HCEC 1CT (cell line): ENCODE data around the gene F8A2.
"Not testable (repeated sequence)": the region's sequence is repeated elsewhere in the genome, so short reads cannot be mapped to it uniquely, and the experiment has no call there.

Experiments
- DNase-seq: peaks from one replicate; pipeline ENCODE4 v3.0.0-alpha.2; 2017

The F8A2 gene

GRCh38 chrX:155381843-155382528, at the start of gene F8A2:
Gene F8A2, plus strand, starts transcription at chrX:155382095. Its CDS starts 20 bp downstream, at chrX:155382115.
- DNase-seq, result not testable (repeated sequence)

- no peak for DNase-seq
Measured at GRCh38 chrX:155333544-155334100, 48.3 kb upstream of the F8A2 start.

GRCh38 chrX:155334486-155335336, 47.2 kb upstream of the F8A2 start, which contains the start of gene CLIC2:
Gene CLIC2, minus strand, starts transcription at chrX:155334614. Its CDS starts 187 bp downstream, at chrX:155334427.
- peak; percentile 81 for DNase-seq

GRCh38 chrX:155335337-155335712, 46.6 kb upstream of the F8A2 start:
- DNase-seq, result not testable (repeated sequence)

- DNase-seq, result not testable (repeated sequence)
Measured at GRCh38 chrX:155345689-155346088, 36.2 kb upstream of the F8A2 start.

- DNase-seq, result not testable (repeated sequence)
Measured at GRCh38 chrX:155349448-155349847, 32.4 kb upstream of the F8A2 start.

- not testable (repeated sequence) for DNase-seq
Measured at GRCh38 chrX:155363712-155364111, 18.2 kb upstream of the F8A2 start.

- not testable (repeated sequence) for DNase-seq
Measured at GRCh38 chrX:155373777-155374458, 8.0 kb upstream of the F8A2 start.

- DNase-seq, result not testable (repeated sequence)
Measured at GRCh38 chrX:155379802-155380201, 2.1 kb upstream of the F8A2 start.

GRCh38 chrX:155382529-155382967, 653 bp downstream of the F8A2 start:
- DNase-seq, result not testable (repeated sequence)

- DNase-seq, result no peak
Measured at GRCh38 chrX:155389634-155390033, 7.7 kb downstream of the F8A2 start.

- DNase-seq, result not testable (repeated sequence)
Measured at GRCh38 chrX:155394747-155395276, 12.9 kb downstream of the F8A2 start.

- DNase-seq, result no peak
Measured at GRCh38 chrX:155406429-155406828, 24.5 kb downstream of the F8A2 start.

GRCh38 chrX:155417769-155418168, 35.9 kb downstream of the F8A2 start:
- DNase-seq, result no peak
